22Rv1 (cell line): ENCODE data around the gene SLC17A3.

Source experiments
- H3K27ac ChIP-seq: fragments of 450-650 bp; 2 replicates; pipeline ENCODE4 v1.5.1; 2017
- ZFX ChIP-seq: fragments of 450-650 bp; IDR thresholded peaks from 2 replicates; pipeline ENCODE4 v1.6.1; 2017; ENCODE audit warnings: antibody characterized with exemption, borderline replicate concordance
- TF ChIP-seq, protein P1 (sequence below): fragments of 450-650 bp; IDR thresholded peaks from 2 replicates; pipeline ENCODE4 v1.5.1; 2017; ENCODE audit warnings: mild to moderate bottlenecking

Gene SLC17A3

DNA sequence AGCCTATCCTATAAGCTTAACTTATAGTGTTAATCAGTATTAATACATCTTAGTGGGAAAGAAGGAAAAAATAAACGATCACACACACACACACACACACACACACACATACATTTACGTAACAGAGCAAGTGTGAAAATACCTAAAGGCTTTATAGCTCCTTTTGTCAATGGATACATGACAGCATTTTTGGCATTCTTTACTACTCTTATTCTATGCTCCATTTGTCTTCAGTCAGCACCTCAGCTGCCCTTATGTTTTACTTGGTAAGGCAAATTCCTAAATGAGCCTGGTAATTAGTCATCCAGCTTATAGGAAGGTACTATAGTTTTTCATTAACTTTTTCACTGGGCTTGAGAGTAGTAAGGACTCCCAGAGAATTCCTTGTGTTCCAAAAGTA, 25.1 kb upstream of the SLC17A3 start:
- no peak overlapping the region for H3K27ac ChIP-seq
- TF ChIP-seq, protein P1, sequence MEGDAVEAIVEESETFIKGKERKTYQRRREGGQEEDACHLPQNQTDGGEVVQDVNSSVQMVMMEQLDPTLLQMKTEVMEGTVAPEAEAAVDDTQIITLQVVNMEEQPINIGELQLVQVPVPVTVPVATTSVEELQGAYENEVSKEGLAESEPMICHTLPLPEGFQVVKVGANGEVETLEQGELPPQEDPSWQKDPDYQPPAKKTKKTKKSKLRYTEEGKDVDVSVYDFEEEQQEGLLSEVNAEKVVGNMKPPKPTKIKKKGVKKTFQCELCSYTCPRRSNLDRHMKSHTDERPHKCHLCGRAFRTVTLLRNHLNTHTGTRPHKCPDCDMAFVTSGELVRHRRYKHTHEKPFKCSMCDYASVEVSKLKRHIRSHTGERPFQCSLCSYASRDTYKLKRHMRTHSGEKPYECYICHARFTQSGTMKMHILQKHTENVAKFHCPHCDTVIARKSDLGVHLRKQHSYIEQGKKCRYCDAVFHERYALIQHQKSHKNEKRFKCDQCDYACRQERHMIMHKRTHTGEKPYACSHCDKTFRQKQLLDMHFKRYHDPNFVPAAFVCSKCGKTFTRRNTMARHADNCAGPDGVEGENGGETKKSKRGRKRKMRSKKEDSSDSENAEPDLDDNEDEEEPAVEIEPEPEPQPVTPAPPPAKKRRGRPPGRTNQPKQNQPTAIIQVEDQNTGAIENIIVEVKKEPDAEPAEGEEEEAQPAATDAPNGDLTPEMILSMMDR: no peak
- TF ChIP-seq ZFX: no peak

DNA sequence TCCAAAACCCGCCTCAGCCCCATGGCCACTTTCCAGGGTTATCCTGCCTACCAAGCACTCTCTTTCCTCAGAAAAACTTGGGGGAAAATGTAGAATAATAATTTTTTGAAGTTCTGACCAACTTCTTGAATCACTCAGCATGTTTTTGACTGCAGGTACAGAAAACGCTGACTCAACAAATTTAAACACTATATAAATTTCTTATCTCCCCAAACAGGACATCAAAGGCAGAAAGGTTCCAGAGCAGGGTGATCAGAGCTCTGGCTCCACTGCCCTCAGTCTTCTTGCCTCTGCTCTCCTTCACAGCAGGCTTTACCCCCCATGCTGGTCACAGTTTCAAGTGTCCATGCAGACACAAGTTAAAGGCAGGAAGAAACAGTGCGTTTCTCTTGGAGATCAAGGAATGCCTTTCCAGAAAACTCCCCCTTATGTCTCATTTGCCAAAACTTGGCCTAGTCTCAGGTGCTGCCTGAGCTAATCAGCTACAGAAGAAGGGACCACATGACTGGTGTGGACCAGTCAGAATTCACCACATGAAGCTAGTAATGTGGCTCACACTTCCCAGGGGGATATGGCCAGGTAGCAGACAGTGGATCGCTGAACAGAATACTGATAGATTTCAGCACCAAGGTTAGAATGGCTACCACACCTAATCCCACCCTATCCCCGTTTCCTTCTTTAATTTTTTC, 24.4 kb upstream of the SLC17A3 start:
- H3K27ac ChIP-seq: no peak overlapping the region
- TF ChIP-seq ZFX: no peak
- TF ChIP-seq, protein P1: no peak

DNA sequence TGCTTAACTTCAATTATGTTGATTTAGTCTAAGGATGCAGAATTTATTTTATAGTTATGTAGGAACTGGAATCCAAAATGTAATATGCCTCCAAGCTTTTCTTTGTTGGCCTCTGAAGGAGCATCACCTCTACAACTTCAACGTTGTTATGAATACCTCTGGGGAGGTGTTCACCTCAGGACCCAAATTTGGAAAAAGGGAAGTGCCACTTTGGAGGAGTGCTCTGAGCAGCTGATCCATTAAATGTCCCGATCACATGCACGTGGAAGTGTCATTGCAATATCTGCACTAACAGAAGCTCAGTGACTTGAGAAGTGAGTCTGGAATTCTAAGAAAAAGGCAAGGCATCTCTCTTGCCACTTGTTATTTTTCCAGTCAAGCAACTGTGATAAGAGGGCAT, 22.2 kb upstream of the SLC17A3 start:
- no peak overlapping the region for H3K27ac ChIP-seq
- TF ChIP-seq, protein P1: no peak
- no peak for TF ChIP-seq ZFX

DNA sequence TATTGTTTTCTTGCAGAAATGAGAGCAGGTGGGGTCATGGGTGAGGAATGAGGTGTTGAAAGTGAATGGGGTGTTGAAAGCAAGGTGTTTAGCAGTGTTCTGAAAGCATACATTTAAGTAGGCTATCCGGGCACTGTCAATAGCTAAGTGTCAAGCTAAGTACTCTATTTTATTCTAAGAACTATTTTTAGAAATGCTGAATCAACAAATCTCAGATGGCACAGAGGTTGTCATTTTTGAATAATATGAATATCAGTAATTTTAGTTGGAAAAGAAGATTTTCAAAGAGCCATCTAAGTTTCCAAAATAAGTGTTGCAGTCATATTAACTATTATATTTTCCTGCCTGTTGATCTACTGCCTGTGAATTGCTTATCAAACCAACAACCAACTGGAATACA, 21.7 kb upstream of the SLC17A3 start:
- TF ChIP-seq ZFX: no peak
- TF ChIP-seq, protein P1: no peak
- H3K27ac ChIP-seq: no peak overlapping the region

DNA sequence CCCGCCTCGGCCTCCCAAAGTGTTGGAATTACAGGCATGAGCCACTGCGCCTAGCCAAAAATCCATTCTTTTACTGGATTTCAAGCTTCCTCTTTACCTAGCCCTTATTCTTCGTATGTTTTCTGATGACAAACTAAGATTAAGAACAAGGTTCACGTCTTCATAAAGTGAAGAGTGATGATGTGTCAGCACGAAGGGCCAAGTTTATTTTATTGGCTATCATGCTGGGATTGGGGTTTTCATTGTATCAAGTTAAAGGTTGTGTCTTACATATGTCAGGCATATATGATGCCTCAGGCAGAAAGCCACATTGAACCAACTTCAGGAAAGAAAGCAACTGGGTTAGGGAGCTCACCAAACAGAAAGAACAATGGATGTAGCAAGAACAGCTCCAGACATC, 19.7 kb upstream of the SLC17A3 start:
- no peak overlapping the region for H3K27ac ChIP-seq
- TF ChIP-seq, protein P1: no peak
- no peak for TF ChIP-seq ZFX

DNA sequence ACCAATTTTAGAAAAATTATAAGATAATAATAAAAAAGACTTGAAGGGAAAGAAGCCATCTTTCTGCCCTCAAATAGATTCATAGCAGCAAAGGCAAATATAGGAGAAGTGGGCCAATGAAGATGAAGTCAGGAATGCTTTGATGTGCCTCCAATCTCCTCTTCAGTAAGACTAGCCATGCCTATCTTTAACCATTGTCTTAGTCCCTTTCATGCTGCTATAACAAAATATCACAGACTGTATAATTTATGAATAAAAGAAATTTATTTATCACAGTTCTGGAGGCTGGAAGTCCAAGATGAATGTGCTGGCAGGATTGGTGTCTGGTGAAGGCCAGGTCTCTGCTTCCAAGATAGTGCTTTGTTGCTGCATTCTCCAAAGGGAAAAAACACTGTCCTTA, 18.8 kb upstream of the SLC17A3 start:
- H3K27ac ChIP-seq: no peak overlapping the region
- TF ChIP-seq, protein P1: no peak
- TF ChIP-seq ZFX: no peak

DNA sequence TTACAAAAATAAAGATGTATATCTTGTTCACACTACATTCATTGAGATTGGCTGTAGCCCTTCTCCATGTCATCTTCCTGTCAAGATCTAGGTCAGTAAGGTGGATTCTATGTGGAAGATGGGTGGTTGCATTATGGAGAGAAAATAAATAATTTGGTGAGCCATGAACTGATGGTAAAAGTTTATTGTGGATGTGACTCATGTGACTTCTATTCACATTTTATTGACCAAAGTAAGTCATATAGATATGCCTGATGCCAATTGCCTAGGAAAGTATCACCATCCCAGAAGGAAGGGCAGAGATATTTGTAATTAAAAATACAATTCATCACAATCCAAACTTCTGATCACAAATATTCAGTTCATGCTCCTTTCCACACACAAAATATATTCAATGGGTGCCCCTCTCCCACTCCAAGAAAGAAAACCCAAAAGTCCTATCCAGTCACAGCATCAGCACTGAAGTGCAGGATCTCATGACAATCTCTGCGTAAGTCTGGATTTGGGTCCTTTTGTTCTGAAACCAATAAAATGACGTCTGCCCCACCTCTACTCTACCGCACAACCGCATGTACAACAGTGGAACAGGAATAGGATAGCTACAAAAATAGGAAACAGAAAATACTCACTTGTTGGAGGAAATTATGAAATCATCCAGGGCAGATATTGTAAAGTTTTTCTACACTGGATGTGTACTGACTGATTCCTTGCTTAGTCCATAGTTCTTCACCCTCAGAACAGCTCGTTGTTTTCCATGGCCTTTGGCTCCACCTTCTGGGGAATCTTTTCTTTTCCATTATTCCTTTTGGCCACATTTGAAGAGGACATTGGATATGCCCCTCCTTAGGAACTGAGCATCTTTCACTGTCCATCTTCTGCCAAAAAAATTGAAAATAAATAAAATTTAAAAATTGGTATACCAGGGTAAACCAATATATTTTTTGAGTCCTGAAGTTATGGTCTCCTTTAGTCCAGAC, 16.1 kb upstream of the SLC17A3 start:
- H3K27ac ChIP-seq: no peak overlapping the region
- TF ChIP-seq ZFX: no peak
- TF ChIP-seq, protein P1: peak; percentile 66
